HuH-7.5 (cell line): ENCODE results near the gene WASF2.

Experiments
- DNase-seq: peaks from one replicate; pipeline ENCODE4 v3.0.0; 2011; ENCODE audit warnings: low spot score

WASF2 gene

DNA sequence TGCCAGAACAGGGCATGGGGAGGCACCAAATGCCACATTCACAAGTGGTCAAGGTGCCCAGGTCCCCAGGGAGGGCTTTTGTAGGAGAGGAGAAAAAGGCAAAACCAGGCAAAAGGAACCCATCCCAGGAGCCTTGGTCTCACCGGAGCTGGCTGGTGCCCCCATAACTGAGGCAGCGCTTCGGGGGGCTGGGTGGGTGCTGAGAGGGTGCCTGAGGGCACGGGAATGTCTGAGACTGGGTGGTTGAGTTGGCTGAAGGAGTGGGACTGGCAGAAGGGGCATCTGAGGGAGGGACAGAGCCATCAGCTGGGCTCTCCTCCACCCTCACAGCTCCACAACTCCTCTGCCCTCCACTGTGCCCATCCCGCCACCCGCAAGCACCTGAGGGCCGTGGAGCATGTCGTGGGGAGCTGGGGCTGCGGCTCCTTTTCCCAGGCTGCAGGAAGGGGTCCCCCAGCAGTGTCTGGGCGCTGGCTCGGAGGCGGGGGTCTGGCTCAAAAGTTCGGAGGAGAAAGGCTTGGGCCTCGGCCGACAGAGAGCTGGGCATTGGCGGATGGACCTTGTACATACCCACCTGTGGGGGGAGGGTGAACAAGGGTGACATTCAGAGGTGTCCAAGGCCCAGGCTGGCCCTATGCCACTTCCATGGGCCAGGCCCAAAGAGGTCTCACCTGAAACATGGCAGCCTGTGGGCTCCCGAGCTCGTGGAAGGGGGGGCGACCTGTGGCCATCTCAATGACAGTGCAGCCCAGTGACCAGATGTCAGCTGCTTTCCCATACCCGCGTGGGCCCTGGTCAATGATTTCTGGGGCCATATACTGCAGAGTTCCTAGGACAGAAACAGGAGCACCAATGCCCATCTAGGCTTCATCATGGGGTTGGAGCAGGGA, 131.7 kb downstream of the WASF2 start:
- DNase-seq = no peak

DNA sequence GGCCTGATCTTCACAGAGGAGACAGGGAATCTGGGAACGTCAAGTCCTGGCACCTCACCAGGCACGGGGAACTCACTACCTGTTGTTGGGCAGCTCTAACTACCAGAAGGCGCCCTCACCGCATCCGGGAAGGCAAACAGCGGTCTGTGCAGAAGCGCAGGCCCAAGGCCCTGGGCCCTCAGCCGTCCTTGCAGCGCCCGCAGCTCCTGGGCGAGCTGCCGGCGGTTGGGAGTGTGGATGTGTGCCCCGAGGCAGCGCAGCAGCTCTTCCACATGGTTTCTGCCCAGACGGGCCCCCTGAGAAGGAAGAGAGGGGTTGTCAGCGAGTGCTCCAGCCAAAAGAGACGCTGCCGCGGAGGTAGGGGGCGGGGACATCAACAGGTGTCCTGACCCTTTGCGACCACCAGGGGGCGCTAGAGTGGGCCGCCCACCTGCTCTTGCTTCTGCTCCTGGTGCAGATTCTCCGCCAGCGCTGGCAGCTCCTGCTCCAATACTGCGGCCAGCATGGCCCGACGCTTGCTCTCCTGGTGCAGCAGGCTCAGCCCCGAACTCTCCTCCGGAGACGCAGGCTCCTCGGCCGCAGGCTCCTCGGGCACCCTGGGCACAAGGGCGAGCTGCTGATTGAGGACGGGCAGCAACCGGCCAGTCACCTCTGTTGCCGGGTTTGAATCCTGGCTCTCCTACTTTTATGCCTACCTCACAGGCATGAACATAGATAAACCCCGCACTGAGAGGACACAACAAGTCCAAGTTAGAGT, 132.5 kb downstream of the WASF2 start:
- peak; percentile 98 for DNase-seq

DNA sequence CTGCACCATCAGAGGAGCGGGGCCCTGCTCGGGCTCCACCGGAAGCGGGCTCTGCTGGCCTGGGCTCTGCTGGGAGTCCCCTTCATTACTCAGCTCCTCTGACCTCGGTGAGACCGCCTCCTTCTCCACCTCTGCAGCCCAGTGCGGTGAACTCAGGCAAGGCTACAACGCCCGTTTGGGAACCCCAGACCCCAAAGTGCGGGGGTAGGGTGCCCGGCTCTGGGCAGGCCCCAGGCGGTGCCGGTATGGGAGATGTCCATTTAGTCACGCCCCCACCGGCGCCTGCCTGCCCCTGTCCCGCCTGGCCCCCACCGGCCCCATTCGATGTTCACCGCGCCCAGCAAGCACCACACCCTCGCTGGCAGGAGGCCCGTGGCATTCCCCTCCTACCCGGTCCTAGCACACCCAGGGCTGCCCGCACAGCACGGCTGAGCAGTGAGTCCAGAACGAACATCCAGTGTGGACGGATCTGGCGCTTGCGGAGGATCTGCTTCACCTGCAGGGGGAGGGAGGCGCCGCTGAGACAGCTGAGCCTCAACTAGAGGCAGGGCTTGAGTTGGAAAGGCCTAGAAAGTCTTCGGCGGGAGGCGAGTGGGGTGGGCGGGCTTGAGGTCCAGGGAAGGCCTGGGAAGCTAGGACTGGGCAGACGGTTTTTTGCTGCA, 133.2 kb downstream of the WASF2 start:
- DNase-seq = no peak

DNA sequence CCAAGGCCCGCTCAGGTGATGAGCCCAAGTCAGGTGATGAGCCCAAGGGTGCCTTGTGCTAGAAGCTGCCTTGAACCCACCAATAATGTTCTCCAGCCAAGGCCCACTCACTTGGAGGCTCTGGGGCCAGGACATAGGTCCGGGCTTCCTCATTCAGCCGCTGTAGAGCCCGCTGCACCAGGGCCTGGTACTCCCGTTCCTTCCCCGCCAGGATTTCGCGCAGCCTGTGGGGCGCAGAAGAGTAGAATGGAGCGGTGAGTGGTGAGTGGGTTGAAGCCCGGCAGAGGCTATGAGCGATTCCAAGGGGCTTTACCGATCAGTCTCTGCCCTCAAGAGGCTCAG, 133.7 kb downstream of the WASF2 start:
- no peak for DNase-seq

DNA sequence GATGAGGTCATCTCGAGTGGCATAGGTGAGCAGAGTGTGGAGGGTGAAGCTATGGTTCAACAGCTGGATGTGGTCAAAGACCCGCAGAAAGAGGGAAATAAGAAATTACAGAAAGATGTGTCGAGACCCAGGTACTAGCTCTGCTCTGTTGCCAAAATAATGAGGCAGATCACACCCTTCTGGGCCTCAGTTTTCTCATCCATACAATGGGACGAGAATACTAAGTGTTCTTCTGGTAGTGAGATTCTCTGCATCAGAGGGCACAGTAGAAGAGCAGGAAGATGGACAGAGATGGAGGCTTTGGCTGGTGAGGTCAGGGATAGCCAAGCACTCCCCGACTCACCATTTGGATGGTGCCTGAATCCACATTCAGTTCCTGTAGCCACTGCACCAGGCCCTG, 134.3 kb downstream of the WASF2 start:
- no peak for DNase-seq
